ENCODE measurements around the gene CYP2F1. TPM values are rescaled to one million over a fixed set of nuclear protein-coding genes. Genes with fewer than 3 reads are reported as not detected.
"Not testable (repeated sequence)": the region's sequence is repeated elsewhere in the genome, so short reads cannot be mapped to it uniquely, and the experiment has no call there.

CYP2F1 gene
- total RNA-seq, 1 donor from 2014 or later = not detected

- Mint-ChIP-seq H3K36me3 (no peaks in the 10 kb centered on the region), H3K4me1 (no peaks in the 10 kb centered on the region)
- TF ChIP-seq, protein P1, sequence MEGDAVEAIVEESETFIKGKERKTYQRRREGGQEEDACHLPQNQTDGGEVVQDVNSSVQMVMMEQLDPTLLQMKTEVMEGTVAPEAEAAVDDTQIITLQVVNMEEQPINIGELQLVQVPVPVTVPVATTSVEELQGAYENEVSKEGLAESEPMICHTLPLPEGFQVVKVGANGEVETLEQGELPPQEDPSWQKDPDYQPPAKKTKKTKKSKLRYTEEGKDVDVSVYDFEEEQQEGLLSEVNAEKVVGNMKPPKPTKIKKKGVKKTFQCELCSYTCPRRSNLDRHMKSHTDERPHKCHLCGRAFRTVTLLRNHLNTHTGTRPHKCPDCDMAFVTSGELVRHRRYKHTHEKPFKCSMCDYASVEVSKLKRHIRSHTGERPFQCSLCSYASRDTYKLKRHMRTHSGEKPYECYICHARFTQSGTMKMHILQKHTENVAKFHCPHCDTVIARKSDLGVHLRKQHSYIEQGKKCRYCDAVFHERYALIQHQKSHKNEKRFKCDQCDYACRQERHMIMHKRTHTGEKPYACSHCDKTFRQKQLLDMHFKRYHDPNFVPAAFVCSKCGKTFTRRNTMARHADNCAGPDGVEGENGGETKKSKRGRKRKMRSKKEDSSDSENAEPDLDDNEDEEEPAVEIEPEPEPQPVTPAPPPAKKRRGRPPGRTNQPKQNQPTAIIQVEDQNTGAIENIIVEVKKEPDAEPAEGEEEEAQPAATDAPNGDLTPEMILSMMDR (IDR thresholded peaks at IDR 0.05; ENCODE audit: unreplicated experiment) = no peak
Measured at GRCh38 chr19:41106177-41106576, 8.1 kb upstream of the CYP2F1 start.

GRCh38 chr19:41111296-41111695 is 2.9 kb upstream of the CYP2F1 start:
- H3K9me3 Mint-ChIP-seq = peaks cover 5% of the 10 kb centered on the region
- no peaks in the 10 kb centered on the region for H3K4me1 Mint-ChIP-seq
- TF ChIP-seq, protein P1 (IDR thresholded peaks at IDR 0.05; ENCODE audit: unreplicated experiment) = no peak
- peaks cover 3% of the 10 kb centered on the region for H3K27me3 Mint-ChIP-seq (ENCODE audit: low read depth)
- no peak for DNase-seq (ENCODE audit: low spot score in 2 of 2, unreplicated experiment in 2 of 2)
- H3K4me3 Mint-ChIP-seq = no peak overlapping the region
- H3K27ac Mint-ChIP-seq = no peak overlapping the region
- H3K36me3 Mint-ChIP-seq = no peaks in the 10 kb centered on the region

More at GRCh38 chr19:41106177-41106576, 8.1 kb upstream of the CYP2F1 start:
- Mint-ChIP-seq H3K27me3 (ENCODE audit: low read depth) (no peaks in the 10 kb centered on the region), H3K9me3 (peaks cover 23% of the 10 kb centered on the region), H3K4me3 (no peak overlapping the region), H3K27ac (no peak overlapping the region)
- no peak for DNase-seq (ENCODE audit: low spot score in 2 of 2, unreplicated experiment in 2 of 2)

DNA sequence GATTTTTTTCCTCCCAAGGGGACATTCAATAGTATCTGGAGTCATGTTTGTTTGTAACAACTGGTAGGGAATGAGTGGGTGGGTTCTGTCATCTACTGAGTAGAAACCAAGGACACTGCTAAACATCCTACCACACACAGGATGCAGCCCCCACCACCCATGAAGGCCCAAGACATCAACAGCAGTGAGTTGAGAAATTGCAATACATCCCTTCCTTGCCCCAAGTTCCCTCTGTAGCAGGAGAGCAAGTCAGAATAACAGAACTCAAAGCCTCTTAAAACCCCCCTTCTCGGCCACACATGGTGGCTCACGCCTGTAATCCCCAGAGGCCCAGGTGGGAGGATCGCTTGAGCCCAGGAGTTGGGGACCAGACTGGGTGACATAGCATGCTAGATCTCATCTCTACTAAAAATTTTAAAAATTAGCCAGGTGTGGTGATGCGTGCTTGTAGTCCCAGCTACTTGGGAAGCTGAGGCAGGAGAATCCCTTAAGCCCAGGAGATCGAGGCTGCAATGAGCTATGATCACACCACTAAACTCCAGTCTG is 2.4 kb upstream of the CYP2F1 start:
- Mint-ChIP-seq H3K9me3 (peaks cover 5% of the 10 kb centered on the region), H3K27me3 (ENCODE audit: low read depth) (peaks cover 3% of the 10 kb centered on the region), H3K36me3 (no peaks in the 10 kb centered on the region), H3K4me3 (no peak overlapping the region), H3K4me1 (no peaks in the 10 kb centered on the region), H3K27ac (no peak overlapping the region)
- TF ChIP-seq, protein P1 (IDR thresholded peaks at IDR 0.05; ENCODE audit: unreplicated experiment) = no peak
- DNase-seq (ENCODE audit: low spot score in 2 of 2, unreplicated experiment in 2 of 2) = no peak

- no peak for DNase-seq (ENCODE audit: low spot score in 2 of 2, unreplicated experiment in 2 of 2)
- H3K36me3 Mint-ChIP-seq = no peaks in the 10 kb centered on the region
- no peaks in the 10 kb centered on the region for H3K4me1 Mint-ChIP-seq
- H3K4me3 Mint-ChIP-seq = no peak overlapping the region
- peaks cover 5% of the 10 kb centered on the region for H3K9me3 Mint-ChIP-seq
- peaks cover 5% of the 10 kb centered on the region for H3K27me3 Mint-ChIP-seq (ENCODE audit: low read depth)
- H3K27ac Mint-ChIP-seq = no peak overlapping the region
- TF ChIP-seq, protein P1 (IDR thresholded peaks at IDR 0.05; ENCODE audit: unreplicated experiment) = no peak
Measured at GRCh38 chr19:41112728-41113290, 1.4 kb upstream of the CYP2F1 start.

- no peak for DNase-seq (ENCODE audit: low spot score in 2 of 2, unreplicated experiment in 2 of 2)
Measured at GRCh38 chr19:41116261-41116660, 2.0 kb downstream of the CYP2F1 start.

DNA sequence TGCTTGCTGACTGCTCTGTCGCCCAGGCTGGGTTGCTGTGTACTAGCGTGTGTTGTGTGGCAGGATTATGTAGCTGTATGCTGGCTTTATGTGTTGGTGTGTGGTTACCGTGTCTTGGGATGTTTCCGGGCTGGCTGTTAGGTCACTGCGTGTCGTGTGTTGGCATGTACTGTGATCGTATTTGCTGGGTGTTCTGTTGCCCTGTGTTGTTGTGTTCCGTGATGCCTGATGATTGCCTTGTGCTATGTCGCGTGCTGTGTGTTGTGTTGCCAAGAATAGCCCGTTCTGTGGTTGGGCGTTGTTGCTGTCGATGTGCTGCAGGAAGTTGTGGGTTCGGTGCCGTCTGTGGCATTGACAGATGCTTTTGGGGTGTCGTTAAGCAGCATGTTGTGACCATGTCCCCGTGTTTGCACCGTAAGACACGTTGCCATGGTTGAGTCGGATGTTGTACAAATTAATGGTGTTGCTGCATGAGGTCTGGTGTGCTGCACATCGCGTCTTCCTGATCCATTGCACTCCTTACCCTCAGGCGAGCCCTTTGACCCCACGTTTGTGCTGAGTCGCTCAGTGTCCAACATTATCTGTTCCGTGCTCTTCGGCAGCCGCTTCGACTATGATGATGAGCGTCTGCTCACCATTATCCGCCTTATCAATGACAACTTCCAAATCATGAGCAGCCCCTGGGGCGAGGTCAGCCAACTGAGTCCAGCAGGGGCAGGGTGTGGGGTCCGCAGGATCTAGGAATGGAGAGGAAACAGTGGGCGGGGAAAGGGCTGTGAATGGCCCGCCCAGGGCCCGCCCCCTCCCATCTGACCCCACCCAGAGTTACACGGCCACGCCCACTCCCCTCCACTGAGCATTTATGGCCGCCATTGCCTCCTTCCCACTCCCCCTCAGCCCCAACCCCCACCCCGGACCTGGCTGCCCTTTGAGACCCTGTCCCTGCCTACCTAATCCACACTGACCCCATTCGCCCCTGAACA is 7.0 kb downstream of the CYP2F1 start:
- not testable (repeated sequence) for H3K4me3 Mint-ChIP-seq; H3K4me1 Mint-ChIP-seq; H3K9me3 Mint-ChIP-seq; H3K36me3 Mint-ChIP-seq; H3K27ac Mint-ChIP-seq; DNase-seq (ENCODE audit: low spot score in 2 of 2, unreplicated experiment in 2 of 2)
- peaks cover 11% of the 10 kb centered on the region for H3K27me3 Mint-ChIP-seq (ENCODE audit: low read depth)

More at GRCh38 chr19:41116261-41116660, 2.0 kb downstream of the CYP2F1 start:
- TF ChIP-seq, protein P1 (IDR thresholded peaks at IDR 0.05; ENCODE audit: unreplicated experiment) = no peak
- H3K27me3 Mint-ChIP-seq (ENCODE audit: low read depth) = peaks cover 14% of the 10 kb centered on the region
- no peaks in the 10 kb centered on the region for H3K36me3 Mint-ChIP-seq
- peaks cover 5% of the 10 kb centered on the region for H3K9me3 Mint-ChIP-seq
- no peak overlapping the region for H3K27ac Mint-ChIP-seq
- no peak overlapping the region for H3K4me3 Mint-ChIP-seq
- no peaks in the 10 kb centered on the region for H3K4me1 Mint-ChIP-seq

DNA sequence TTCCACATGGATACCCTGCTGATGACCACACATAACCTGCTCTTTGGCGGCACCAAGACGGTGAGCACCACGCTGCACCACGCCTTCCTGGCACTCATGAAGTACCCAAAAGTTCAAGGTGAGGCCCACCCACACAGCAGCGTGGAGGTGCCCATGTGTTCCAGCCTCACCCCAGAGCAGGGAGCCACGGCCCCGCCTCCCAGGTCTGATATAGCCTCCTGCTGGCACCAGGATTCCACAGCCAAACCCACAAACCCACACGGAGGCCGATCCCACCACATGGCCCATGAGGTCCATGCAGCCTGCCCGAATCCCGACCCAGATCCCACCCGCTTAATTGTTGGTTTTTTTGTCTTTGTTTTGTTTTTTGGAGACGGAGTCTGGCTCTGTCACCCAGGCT is 8.6 kb downstream of the CYP2F1 start:
- not testable (repeated sequence) for DNase-seq (ENCODE audit: low spot score in 2 of 2, unreplicated experiment in 2 of 2); H3K4me3 Mint-ChIP-seq; H3K4me1 Mint-ChIP-seq; H3K27me3 Mint-ChIP-seq (ENCODE audit: low read depth); H3K9me3 Mint-ChIP-seq; H3K36me3 Mint-ChIP-seq; H3K27ac Mint-ChIP-seq
